Common myeloid progenitor, CD34-positive (primary cell): Measurements from ENCODE around the gene SEBOX.

Experiments used
- CTCF ChIA-PET: fragments of 350-600 bp; sonication (Branson Sonifier 250); formaldehyde crosslinking; loops from one replicate; lab custom pipeline; 2021; ENCODE audit warnings: antibody characterized with exemption; lab: Charles Lee
- POLR2A ChIA-PET: fragments of 350-600 bp; sonication (Branson Sonifier 250); formaldehyde crosslinking; loops from one replicate; lab custom pipeline; 2021; ENCODE audit warnings: antibody characterized with exemption; lab: Charles Lee
- DNase-seq, 3 donors: peaks; one replicate each; pipeline versions ENCODE4 v3.0.0 to v3.0.0-alpha.2; 2013
- H3K27ac ChIP-seq, 2 experiments: 1 replicate in 1 of 2; 2 replicates in 1 of 2; pipeline ENCODE4 v1.7.0; 2013; ENCODE audit warnings: inconsistent platforms in 2 of 2, low read length in 2 of 2, mild to moderate bottlenecking in 2 of 2, low read depth in 1 of 2, moderate library complexity in 1 of 2; ENCODE audit not compliant: severe bottlenecking in 2 of 2, insufficient read depth in 1 of 2, poor library complexity in 1 of 2
- H3K27me3 ChIP-seq, 5 experiments: replicated peaks in 2 of 5; 1 replicate in 3 of 5; 2 replicates in 2 of 5; pipeline versions ENCODE4 v1.6.1 to v1.7.0; 2013; ENCODE audit warnings: low read length in 4 of 5, mild to moderate bottlenecking in 2 of 5, moderate library complexity in 2 of 5, inconsistent platforms in 1 of 5; ENCODE audit not compliant: insufficient read depth in 5 of 5, control insufficient read depth in 4 of 5
- H3K36me3 ChIP-seq, 4 experiments: 1 replicate in 2 of 4; 2 replicates in 2 of 4; pipeline versions ENCODE4 v1.6.1 to v1.7.0; 2013; ENCODE audit warnings: low read length in 3 of 4, control low read depth in 1 of 4, mild to moderate bottlenecking in 1 of 4; ENCODE audit not compliant: control insufficient read depth in 4 of 4, insufficient read depth in 4 of 4
- H3K4me1 ChIP-seq, 4 experiments: 1 replicate in 3 of 4; 2 replicates in 1 of 4; pipeline versions ENCODE4 v1.6.1 to v1.7.1; 2013; ENCODE audit warnings: low read length in 3 of 4, mild to moderate bottlenecking in 3 of 4, control low read depth in 1 of 4, inconsistent platforms in 1 of 4, moderate library complexity in 1 of 4; ENCODE audit not compliant: control insufficient read depth in 4 of 4, insufficient read depth in 4 of 4; ENCODE audit errors: control extremely low read depth in 1 of 4
- H3K4me3 ChIP-seq, 7 experiments: 1 replicate in 4 of 7; 2 replicates in 3 of 7; pipeline versions ENCODE4 v1.5.1 to v1.7.0; 2013; ENCODE audit warnings: mild to moderate bottlenecking in 7 of 7, low read length in 6 of 7, moderate library complexity in 6 of 7, inconsistent platforms in 2 of 7, low read depth in 2 of 7, control low read depth in 1 of 7; ENCODE audit not compliant: insufficient read depth in 4 of 7, control insufficient read depth in 1 of 7; ENCODE audit errors: extremely low read depth in 1 of 7
- H3K9me3 ChIP-seq, 5 experiments: 1 replicate in 4 of 5; 2 replicates in 1 of 5; pipeline versions ENCODE4 v1.6.1 to v1.7.1; 2013; ENCODE audit warnings: low read length in 4 of 5, mild to moderate bottlenecking in 2 of 5, inconsistent platforms in 1 of 5, low read depth in 1 of 5, moderate library complexity in 1 of 5; ENCODE audit not compliant: control insufficient read depth in 4 of 5, insufficient read depth in 2 of 5; ENCODE audit errors: control extremely low read depth in 1 of 5
- WGBS: methylation state at CpG from one replicate; pipeline ENCODE4 v1.1.5; 2013; ENCODE audit not compliant: insufficient coverage; 5-methylcytosine and 5-hydroxymethylcytosine counted together

Gene SEBOX

GRCh38 chr17:28395426-28395825, 30.4 kb upstream of the SEBOX start:
- POLR2A ChIA-PET, result no interaction called here
- H3K4me1 ChIP-seq, result no peaks in the 10 kb centered on the region
- no peak overlapping the region for H3K4me3 ChIP-seq
- H3K36me3 ChIP-seq, result peaks cover 0 to 73% (median 16%) of the 10 kb centered on the region in 4 experiments
- DNase-seq, result no peak
- 90% methylated on average over 1 of the region's 2 CpGs for WGBS
- H3K9me3 ChIP-seq, result no peaks in the 10 kb centered on the region
- no peak overlapping the region for H3K27ac ChIP-seq
- CTCF ChIA-PET, result interaction anchor here (1.8 kb wide), 1 partner anchor 21 kb away, joined by 8 read pairs; no protein-coding TSS in a partner anchor
- peaks cover 0 to 1% (median 0%) of the 10 kb centered on the region in 5 experiments for H3K27me3 ChIP-seq

- no peaks in the 10 kb centered on the region for H3K4me1 ChIP-seq
- H3K36me3 ChIP-seq, result peaks cover 0 to 78% (median 15%) of the 10 kb centered on the region in 4 experiments
- POLR2A ChIA-PET, result no interaction called here
- H3K4me3 ChIP-seq, result no peak overlapping the region
- DNase-seq, result no peak
- CTCF ChIA-PET, result interaction anchor here (0.9 to 1.8 kb wide), 3 partner anchors 12 to 22 kb away, joined by 3 to 8 read pairs (median 4); no protein-coding TSS in a partner anchor
- H3K9me3 ChIP-seq, result no peaks in the 10 kb centered on the region
- 93% methylated on average over 3 of the region's 7 CpGs for WGBS
- H3K27ac ChIP-seq, result no peak overlapping the region
- peaks cover 0 to 1% (median 0%) of the 10 kb centered on the region in 5 experiments for H3K27me3 ChIP-seq
Observed at GRCh38 chr17:28394337-28395116, 29.5 kb upstream of the SEBOX start.

- CTCF ChIA-PET, result interaction anchor here (0.7 to 1.5 kb wide), 2 partner anchors 9 to 12 kb away, joined by 3 read pairs; no protein-coding TSS in a partner anchor
Observed at GRCh38 chr17:28392491-28392890, 27.5 kb upstream of the SEBOX start.

GRCh38 chr17:28391401-28391800, 26.4 kb upstream of the SEBOX start:
- ChIA-PET CTCF (interaction anchor here (0.7 to 1.5 kb wide), 2 partner anchors 13 to 25 kb away, joined by 3 read pairs; no protein-coding TSS in a partner anchor), POLR2A (interaction anchor here (0.6 kb wide), 1 partner anchor 350 kb away, joined by 5 read pairs; no protein-coding TSS in a partner anchor)
- Histone ChIP-seq H3K27me3 (peaks cover 0 to 1% (median 0%) of the 10 kb centered on the region in 5 experiments), H3K4me3 (no peak overlapping the region), H3K4me1 (no peaks in the 10 kb centered on the region), H3K36me3 (peaks cover 0 to 67% (median 14%) of the 10 kb centered on the region in 4 experiments), H3K27ac (no peak overlapping the region), H3K9me3 (no peaks in the 10 kb centered on the region)
- WGBS, result 100% methylated on average over 1 of the region's 2 CpGs
- DNase-seq, result no peak

More at GRCh38 chr17:28392491-28392890, 27.5 kb upstream of the SEBOX start:
- POLR2A ChIA-PET, result no interaction called here
- DNase-seq, result no peak
- no peaks in the 10 kb centered on the region for H3K4me1 ChIP-seq
- H3K27me3 ChIP-seq, result peaks cover 0 to 1% (median 0%) of the 10 kb centered on the region in 5 experiments
- no peak overlapping the region for H3K27ac ChIP-seq
- no peaks in the 10 kb centered on the region for H3K9me3 ChIP-seq
- H3K4me3 ChIP-seq, result no peak overlapping the region
- peaks cover 0 to 77% (median 16%) of the 10 kb centered on the region in 4 experiments for H3K36me3 ChIP-seq
- WGBS, result 100% methylated on average over 5 of the region's 10 CpGs

- CTCF ChIA-PET, result interaction anchor here (0.7 to 1.5 kb wide), 2 partner anchors 13 to 25 kb away, joined by 3 read pairs; no protein-coding TSS in a partner anchor
- Histone ChIP-seq H3K27ac (no peak overlapping the region), H3K4me1 (no peaks in the 10 kb centered on the region), H3K9me3 (no peaks in the 10 kb centered on the region), H3K4me3 (no peak overlapping the region), H3K36me3 (peaks cover 0 to 63% (median 14%) of the 10 kb centered on the region in 4 experiments), H3K27me3 (peaks cover 0 to 2% (median 0%) of the 10 kb centered on the region in 5 experiments)
- no peak for DNase-seq
- no CpG with 5 or more reads among the region's 1 CpG for WGBS
- POLR2A ChIA-PET, result no interaction called here
Observed at GRCh38 chr17:28390984-28391383, 26.0 kb upstream of the SEBOX start.

- no peak for DNase-seq
- no peak overlapping the region for H3K4me3 ChIP-seq
- no peaks in the 10 kb centered on the region for H3K9me3 ChIP-seq
- no peak overlapping the region for H3K27ac ChIP-seq
- 100% methylated on average over 1 of the region's 2 CpGs for WGBS
- ChIA-PET CTCF (interaction anchor here (0.7 kb wide), 1 partner anchor 25 kb away, joined by 3 read pairs; no protein-coding TSS in a partner anchor), POLR2A (no interaction called here)
- peaks cover 0 to 59% (median 14%) of the 10 kb centered on the region in 4 experiments for H3K36me3 ChIP-seq
- H3K27me3 ChIP-seq, result peaks cover 0 to 3% (median 0%) of the 10 kb centered on the region in 5 experiments
- H3K4me1 ChIP-seq, result peaks cover 0 to under 1% (median under 1%) of the 10 kb centered on the region in 4 experiments
Observed at GRCh38 chr17:28390563-28390962, 25.6 kb upstream of the SEBOX start.
